ENCODE measurements around the gene ZNF319.

- no peak for TF ChIP-seq CTCF (optimal IDR thresholded peaks at IDR 0.05 in 1 of 3, IDR thresholded peaks at IDR 0.05 in 1 of 3, conservative IDR thresholded peaks at IDR 0.05 in 1 of 3; ENCODE audit: extremely low read depth in 1 of 3, insufficient read depth in 2 of 3, low read length in 3 of 3)
- TF ChIP-seq EZH2 (IDR thresholded peaks at IDR 0.05; ENCODE audit: low read length): no peak
Measured at GRCh38 chr16:58002936-58003335, 2.5 kb upstream of the ZNF319 start.

Data from keratinocyte (primary cell).